Liver (tissue), 9 donors: Measurements from ENCODE around the gene NECTIN1. TPM values are rescaled to one million over a fixed set of nuclear protein-coding genes. Genes with fewer than 3 reads are reported as not detected.
A peak's percentile ranks its signal among the peaks of the same experiment; 100 is the strongest.

Experiments used
- DNase-seq: peaks from one replicate; pipeline ENCODE4 v3.0.0-alpha.2; 2017; ENCODE audit warnings: low spot score
- H3K27ac ChIP-seq, 2 donors: one replicate each; pipeline ENCODE4 v1.7.0; 2013; ENCODE audit warnings: inconsistent platforms in 2 of 2, low read length in 2 of 2, control low read depth in 1 of 2, low read depth in 1 of 2, mild to moderate bottlenecking in 1 of 2
- H3K27me3 ChIP-seq, 4 donors: one replicate each; pipeline versions ENCODE4 v1.6.1 to v1.7.0; 2013; ENCODE audit warnings: low read length in 3 of 4, inconsistent platforms in 1 of 4, mild to moderate bottlenecking in 1 of 4, moderate library complexity in 1 of 4; ENCODE audit not compliant: control insufficient read depth in 4 of 4, insufficient read depth in 4 of 4
- H3K36me3 ChIP-seq, 4 donors: one replicate each; pipeline versions ENCODE4 v1.6.1 to v1.7.0; 2013; ENCODE audit warnings: low read length in 3 of 4, mild to moderate bottlenecking in 3 of 4, low read depth in 1 of 4, moderate library complexity in 1 of 4; ENCODE audit not compliant: control insufficient read depth in 4 of 4, insufficient read depth in 3 of 4
- H3K4me1 ChIP-seq, 4 donors: one replicate each; pipeline versions ENCODE4 v1.6.1 to v1.7.0; 2013; ENCODE audit warnings: low read length in 3 of 4, mild to moderate bottlenecking in 3 of 4, moderate library complexity in 1 of 4; ENCODE audit not compliant: control insufficient read depth in 4 of 4, insufficient read depth in 4 of 4
- H3K4me3 ChIP-seq, 3 donors: one replicate each; pipeline versions ENCODE4 v1.6.1 to v1.7.0; 2013; ENCODE audit warnings: low read length in 3 of 3, control low read depth in 1 of 3, low read depth in 1 of 3, mild to moderate bottlenecking in 1 of 3
- H3K9ac ChIP-seq, 2 donors: one replicate each; pipeline ENCODE4 v1.7.0; 2013; ENCODE audit warnings: low read length in 2 of 2, mild to moderate bottlenecking in 2 of 2, moderate library complexity in 2 of 2, control low read depth in 1 of 2, low read depth in 1 of 2
- H3K9me3 ChIP-seq, 4 donors: one replicate each; pipeline versions ENCODE4 v1.6.1 to v1.7.0; 2013; ENCODE audit warnings: low read length in 3 of 4; ENCODE audit not compliant: control insufficient read depth in 4 of 4
- CTCF ChIP-seq: fragments of 150-350 bp; IDR thresholded peaks from 2 replicates; pipeline ENCODE4 v1.5.1; 2017; ENCODE audit warnings: improper control_type of control experiment, low read depth, low read length; ENCODE audit not compliant: missing input control
- FOXA1 ChIP-seq: IDR thresholded peaks from 2 replicates; pipeline ENCODE4 v1.6.1; 2016; ENCODE audit warnings: antibody characterized with exemption
- FOXA2 ChIP-seq: IDR thresholded peaks from 2 replicates; pipeline ENCODE4 v1.6.1; 2016; ENCODE audit warnings: antibody characterized with exemption
- GABPA ChIP-seq, 2 donors: IDR thresholded peaks in 1 of 2; conservative IDR thresholded peaks in 1 of 2; 2 replicates each; pipeline ENCODE4 v1.6.1; 2016; ENCODE audit warnings: antibody characterized with exemption in 2 of 2, mild to moderate bottlenecking in 1 of 2, moderate library complexity in 1 of 2
- HNF4A ChIP-seq, 2 donors: conservative IDR thresholded peaks; 2 replicates each; pipeline ENCODE4 v1.6.1; 2016; ENCODE audit warnings: antibody characterized with exemption in 2 of 2, mild to moderate bottlenecking in 2 of 2
- HNF4G ChIP-seq: IDR thresholded peaks from 2 replicates; pipeline ENCODE4 v1.6.1; 2016; ENCODE audit warnings: antibody characterized with exemption
- JUND ChIP-seq, 2 donors: IDR thresholded peaks; 2 replicates each; pipeline ENCODE4 v1.6.1; 2016; ENCODE audit warnings: antibody characterized with exemption in 2 of 2
- NR2F2 ChIP-seq: IDR thresholded peaks from 2 replicates; pipeline ENCODE4 v1.6.1; 2016; ENCODE audit warnings: antibody characterized with exemption
- RAD21 ChIP-seq, 2 donors: IDR thresholded peaks; 2 replicates each; pipeline ENCODE4 v1.6.1; 2016; ENCODE audit warnings: antibody characterized with exemption in 2 of 2, mild to moderate bottlenecking in 2 of 2
- RXRA ChIP-seq, 2 donors: IDR thresholded peaks; 2 replicates each; pipeline ENCODE4 v1.6.1; 2017 to 2018; ENCODE audit warnings: antibody characterized with exemption in 2 of 2, mild to moderate bottlenecking in 1 of 2
- SP1 ChIP-seq: IDR thresholded peaks from 2 replicates; pipeline ENCODE4 v1.6.1; 2018; ENCODE audit warnings: antibody characterized with exemption, mild to moderate bottlenecking
- TAF1 ChIP-seq: conservative IDR thresholded peaks from 2 replicates; pipeline ENCODE4 v1.6.1; 2016; ENCODE audit warnings: antibody characterized with exemption, mild to moderate bottlenecking
- YY1 ChIP-seq: IDR thresholded peaks from 2 replicates; pipeline ENCODE4 v1.6.1; 2016; ENCODE audit warnings: antibody characterized with exemption, mild to moderate bottlenecking
- WGBS: extraction: QIAGEN DNeasy Blood & Tissue Kit; methylation state at CpG from one replicate; pipeline ENCODE4 v1.1.7; 2013; 5-methylcytosine and 5-hydroxymethylcytosine counted together
- polyA plus RNA-seq, 2 donors: library from polyadenylated mRNA; stranded (reverse) in 1 of 2; unstranded in 1 of 2; fragments of 200-250 nt in 1 of 2; fragments of >200 nt in 1 of 2; fragmentation: Nextera tagmentation in 1 of 2; extraction: Ambion mirVana in 1 of 2; gene quantifications; one replicate each; pipeline versions ENCODE4 v1.2.1 to v1.2.3, GENCODE V29; 2013 to 2015
- total RNA-seq, 2 donors: library from RNA; depleted of rRNA; stranded (reverse); fragments of >200 nt; gene quantifications; one replicate each; pipeline ENCODE4 v1.2.3, GENCODE V29; 2014
- TF ChIP-seq, protein P1 (sequence below): IDR thresholded peaks from 2 replicates; pipeline ENCODE4 v1.6.1; 2016; ENCODE audit warnings: antibody characterized with exemption
- TF ChIP-seq, protein P2 (sequence below): IDR thresholded peaks from 2 replicates; pipeline ENCODE4 v1.6.1; 2016; ENCODE audit warnings: antibody characterized with exemption, mild to moderate bottlenecking
- TF ChIP-seq, protein P3 (sequence below): IDR thresholded peaks from 2 replicates; pipeline ENCODE4 v1.6.1; 2016; ENCODE audit warnings: antibody characterized with exemption
- donor health status: healthy.
- donor health status: healthy.
- donor health status: healthy.
- donor health status: healthy.
- donor health status: healthy.

Gene NECTIN1
- total and polyA plus RNA-seq, 4 donors, result 0.69 to 7.7 (median 5.0) TPM

DNA sequence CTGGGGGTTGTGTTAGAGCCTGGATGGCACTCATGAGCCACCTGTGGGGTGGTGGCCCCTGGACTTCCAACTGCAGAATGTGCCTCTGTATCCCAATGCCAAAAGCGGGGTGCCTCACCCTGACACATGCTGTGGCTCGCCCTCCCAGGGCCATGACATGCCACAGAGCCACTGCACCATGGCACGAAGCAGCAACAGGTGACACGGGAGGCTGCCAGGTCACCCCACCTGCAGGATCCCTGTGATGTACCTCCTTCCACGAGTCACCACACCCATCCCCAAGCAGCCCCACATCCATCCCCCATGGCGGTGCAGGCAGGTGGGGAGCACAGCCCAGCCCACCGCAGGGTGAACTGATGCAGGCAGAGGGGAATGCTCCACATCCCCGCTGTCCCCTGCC lies 14.8 kb downstream of the NECTIN1 start:
- Histone ChIP-seq H3K4me1 (peaks cover 16 to 44% (median 38%) of the 10 kb centered on the region in 4 donors), H3K27me3 (no peaks in the 10 kb centered on the region), H3K36me3 (no peaks in the 10 kb centered on the region), H3K9me3 (no peaks in the 10 kb centered on the region), H3K4me3 (no peak overlapping the region), H3K27ac (no peak overlapping the region), H3K9ac (no peak overlapping the region)
- 93% methylated on average over 8 of the region's 8 CpGs for WGBS
- DNase-seq, result no peak
- TF ChIP-seq JUND (IDR thresholded peaks at IDR 0.05), result no peak
- no peak for TF ChIP-seq RXRA (IDR thresholded peaks at IDR 0.05)
- TF ChIP-seq GABPA (IDR thresholded peaks at IDR 0.05 in 1 of 2, conservative IDR thresholded peaks at IDR 0.05 in 1 of 2), result no peak
- no peak for TF ChIP-seq TAF1
- TF ChIP-seq, protein P1, sequence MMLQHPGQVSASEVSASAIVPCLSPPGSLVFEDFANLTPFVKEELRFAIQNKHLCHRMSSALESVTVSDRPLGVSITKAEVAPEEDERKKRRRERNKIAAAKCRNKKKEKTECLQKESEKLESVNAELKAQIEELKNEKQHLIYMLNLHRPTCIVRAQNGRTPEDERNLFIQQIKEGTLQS, result no peak
- no peak for TF ChIP-seq CTCF
- no peak for TF ChIP-seq FOXA2
- TF ChIP-seq RAD21 (IDR thresholded peaks at IDR 0.05), result no peak
- TF ChIP-seq FOXA1, result no peak
- TF ChIP-seq SP1, result no peak
- TF ChIP-seq HNF4A (conservative IDR thresholded peaks at IDR 0.05), result no peak
- TF ChIP-seq, protein P2, sequence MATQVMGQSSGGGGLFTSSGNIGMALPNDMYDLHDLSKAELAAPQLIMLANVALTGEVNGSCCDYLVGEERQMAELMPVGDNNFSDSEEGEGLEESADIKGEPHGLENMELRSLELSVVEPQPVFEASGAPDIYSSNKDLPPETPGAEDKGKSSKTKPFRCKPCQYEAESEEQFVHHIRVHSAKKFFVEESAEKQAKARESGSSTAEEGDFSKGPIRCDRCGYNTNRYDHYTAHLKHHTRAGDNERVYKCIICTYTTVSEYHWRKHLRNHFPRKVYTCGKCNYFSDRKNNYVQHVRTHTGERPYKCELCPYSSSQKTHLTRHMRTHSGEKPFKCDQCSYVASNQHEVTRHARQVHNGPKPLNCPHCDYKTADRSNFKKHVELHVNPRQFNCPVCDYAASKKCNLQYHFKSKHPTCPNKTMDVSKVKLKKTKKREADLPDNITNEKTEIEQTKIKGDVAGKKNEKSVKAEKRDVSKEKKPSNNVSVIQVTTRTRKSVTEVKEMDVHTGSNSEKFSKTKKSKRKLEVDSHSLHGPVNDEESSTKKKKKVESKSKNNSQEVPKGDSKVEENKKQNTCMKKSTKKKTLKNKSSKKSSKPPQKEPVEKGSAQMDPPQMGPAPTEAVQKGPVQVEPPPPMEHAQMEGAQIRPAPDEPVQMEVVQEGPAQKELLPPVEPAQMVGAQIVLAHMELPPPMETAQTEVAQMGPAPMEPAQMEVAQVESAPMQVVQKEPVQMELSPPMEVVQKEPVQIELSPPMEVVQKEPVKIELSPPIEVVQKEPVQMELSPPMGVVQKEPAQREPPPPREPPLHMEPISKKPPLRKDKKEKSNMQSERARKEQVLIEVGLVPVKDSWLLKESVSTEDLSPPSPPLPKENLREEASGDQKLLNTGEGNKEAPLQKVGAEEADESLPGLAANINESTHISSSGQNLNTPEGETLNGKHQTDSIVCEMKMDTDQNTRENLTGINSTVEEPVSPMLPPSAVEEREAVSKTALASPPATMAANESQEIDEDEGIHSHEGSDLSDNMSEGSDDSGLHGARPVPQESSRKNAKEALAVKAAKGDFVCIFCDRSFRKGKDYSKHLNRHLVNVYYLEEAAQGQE, result no peak
- TF ChIP-seq, protein P3, sequence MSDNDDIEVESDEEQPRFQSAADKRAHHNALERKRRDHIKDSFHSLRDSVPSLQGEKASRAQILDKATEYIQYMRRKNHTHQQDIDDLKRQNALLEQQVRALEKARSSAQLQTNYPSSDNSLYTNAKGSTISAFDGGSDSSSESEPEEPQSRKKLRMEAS, result no peak
- no peak for TF ChIP-seq HNF4G
- no peak for TF ChIP-seq NR2F2
- TF ChIP-seq YY1, result no peak

GRCh38 chr11:119713359-119714040 lies 15.5 kb downstream of the NECTIN1 start:
- Histone ChIP-seq H3K9ac (no peak overlapping the region), H3K36me3 (no peaks in the 10 kb centered on the region), H3K27me3 (no peaks in the 10 kb centered on the region), H3K27ac (peak overlapping the region in 1 of 2 donors; percentile 66), H3K4me3 (no peak overlapping the region), H3K9me3 (no peaks in the 10 kb centered on the region), H3K4me1 (peaks cover 16 to 43% (median 38%) of the 10 kb centered on the region in 4 donors)
- WGBS, result 67% methylated on average over 9 of the region's 9 CpGs
- no peak for DNase-seq
- no peak for TF ChIP-seq RAD21 (IDR thresholded peaks at IDR 0.05)
- TF ChIP-seq SP1, result peak; percentile 33
- TF ChIP-seq YY1, result no peak
- TF ChIP-seq, protein P1, result no peak
- TF ChIP-seq NR2F2, result no peak
- TF ChIP-seq HNF4A (conservative IDR thresholded peaks at IDR 0.05), result peak; percentile 52 to 58
- TF ChIP-seq JUND (IDR thresholded peaks at IDR 0.05), result no peak
- no peak for TF ChIP-seq RXRA (IDR thresholded peaks at IDR 0.05)
- TF ChIP-seq, protein P3, result no peak
- TF ChIP-seq CTCF, result no peak
- TF ChIP-seq TAF1, result no peak
